ENCODE data around the gene CCDC28A.
"Not testable (repeated sequence)": the region's sequence is repeated elsewhere in the genome, so short reads cannot be mapped to it uniquely, and the experiment has no call there.

CCDC28A gene

GRCh38 chr6:138728662-138729061 lies 44.9 kb upstream of the CCDC28A start:
- Histone ChIP-seq H3K36me3 (no peaks in the 10 kb centered on the region), H3K27ac (no peak overlapping the region), H3K4me1 (no peaks in the 10 kb centered on the region), H3K4me3 (no peak overlapping the region), H3K9me3 (no peaks in the 10 kb centered on the region), H3K27me3 (no peaks in the 10 kb centered on the region)
- TF ChIP-seq, protein P1, sequence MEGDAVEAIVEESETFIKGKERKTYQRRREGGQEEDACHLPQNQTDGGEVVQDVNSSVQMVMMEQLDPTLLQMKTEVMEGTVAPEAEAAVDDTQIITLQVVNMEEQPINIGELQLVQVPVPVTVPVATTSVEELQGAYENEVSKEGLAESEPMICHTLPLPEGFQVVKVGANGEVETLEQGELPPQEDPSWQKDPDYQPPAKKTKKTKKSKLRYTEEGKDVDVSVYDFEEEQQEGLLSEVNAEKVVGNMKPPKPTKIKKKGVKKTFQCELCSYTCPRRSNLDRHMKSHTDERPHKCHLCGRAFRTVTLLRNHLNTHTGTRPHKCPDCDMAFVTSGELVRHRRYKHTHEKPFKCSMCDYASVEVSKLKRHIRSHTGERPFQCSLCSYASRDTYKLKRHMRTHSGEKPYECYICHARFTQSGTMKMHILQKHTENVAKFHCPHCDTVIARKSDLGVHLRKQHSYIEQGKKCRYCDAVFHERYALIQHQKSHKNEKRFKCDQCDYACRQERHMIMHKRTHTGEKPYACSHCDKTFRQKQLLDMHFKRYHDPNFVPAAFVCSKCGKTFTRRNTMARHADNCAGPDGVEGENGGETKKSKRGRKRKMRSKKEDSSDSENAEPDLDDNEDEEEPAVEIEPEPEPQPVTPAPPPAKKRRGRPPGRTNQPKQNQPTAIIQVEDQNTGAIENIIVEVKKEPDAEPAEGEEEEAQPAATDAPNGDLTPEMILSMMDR (IDR thresholded peaks at IDR 0.05), result no peak
- DNase-seq, result no peak
- intact Hi-C loops (cut with DNase I; ENCODE audit: low total_unique reads), result no loop called here

DNA sequence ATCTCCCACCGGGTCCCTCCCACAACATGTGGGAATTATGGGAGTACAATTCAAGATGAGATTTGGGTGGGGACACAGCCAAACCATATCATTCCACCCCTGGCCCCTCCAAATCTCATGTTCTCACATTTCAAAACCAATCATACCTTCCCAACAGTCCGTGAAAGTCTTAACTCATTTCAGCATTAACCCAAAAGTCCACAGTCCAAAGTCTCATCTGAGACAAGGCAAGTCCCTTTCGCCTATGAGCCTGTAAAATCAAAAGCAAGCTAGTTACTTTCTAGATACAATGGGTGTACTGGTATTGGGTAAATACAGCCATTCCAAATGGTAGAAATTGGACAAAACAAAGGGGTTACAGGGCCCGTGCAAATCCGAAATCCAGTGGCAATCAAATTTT lies 43.5 kb upstream of the CCDC28A start:
- H3K27me3 ChIP-seq; H3K27ac ChIP-seq; DNase-seq; H3K4me1 ChIP-seq; intact Hi-C loops (cut with DNase I; ENCODE audit: low total_unique reads); H3K4me3 ChIP-seq; H3K9me3 ChIP-seq; H3K36me3 ChIP-seq: not testable (repeated sequence)

GRCh38 chr6:138734585-138734984 lies 39.0 kb upstream of the CCDC28A start:
- no peaks in the 10 kb centered on the region for H3K27me3 ChIP-seq
- no peak overlapping the region for H3K4me3 ChIP-seq
- H3K27ac ChIP-seq, result no peak overlapping the region
- TF ChIP-seq, protein P1 (IDR thresholded peaks at IDR 0.05), result no peak
- intact Hi-C loops (cut with DNase I; ENCODE audit: low total_unique reads), result no loop called here
- no peaks in the 10 kb centered on the region for H3K9me3 ChIP-seq
- H3K4me1 ChIP-seq, result no peaks in the 10 kb centered on the region
- no peaks in the 10 kb centered on the region for H3K36me3 ChIP-seq
- DNase-seq, result no peak

DNA sequence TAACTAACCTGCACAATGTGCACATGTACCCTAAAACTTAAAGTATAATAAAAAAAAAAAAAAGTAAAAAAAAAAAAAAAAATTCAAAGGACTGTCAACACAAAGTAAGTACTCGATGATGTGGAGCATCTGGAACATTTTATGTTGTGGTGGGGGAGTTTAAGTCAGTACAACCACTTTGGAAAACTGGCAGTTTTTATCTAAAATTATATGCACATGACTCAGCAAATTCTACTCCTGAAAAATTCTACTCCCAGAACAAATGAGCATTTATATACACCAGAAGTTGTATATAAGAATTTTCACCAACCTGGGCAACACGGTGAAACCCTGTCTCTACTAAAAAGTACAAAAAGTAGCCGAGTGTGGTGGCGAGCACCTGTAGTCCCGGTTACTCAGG lies 36.9 kb upstream of the CCDC28A start:
- no peaks in the 10 kb centered on the region for H3K36me3 ChIP-seq
- no peak overlapping the region for H3K27ac ChIP-seq
- H3K27me3 ChIP-seq, result no peaks in the 10 kb centered on the region
- intact Hi-C loops (cut with DNase I; ENCODE audit: low total_unique reads), result no loop called here
- TF ChIP-seq, protein P1 (IDR thresholded peaks at IDR 0.05), result no peak
- H3K4me1 ChIP-seq, result no peaks in the 10 kb centered on the region
- H3K9me3 ChIP-seq, result no peaks in the 10 kb centered on the region
- H3K4me3 ChIP-seq, result no peak overlapping the region
- DNase-seq, result no peak

- H3K9me3 ChIP-seq, result no peaks in the 10 kb centered on the region
- intact Hi-C loops (cut with DNase I; ENCODE audit: low total_unique reads), result no loop called here
- no peaks in the 10 kb centered on the region for H3K36me3 ChIP-seq
- no peak overlapping the region for H3K4me3 ChIP-seq
- TF ChIP-seq, protein P1 (IDR thresholded peaks at IDR 0.05), result no peak
- no peak overlapping the region for H3K27ac ChIP-seq
- H3K4me1 ChIP-seq, result no peaks in the 10 kb centered on the region
- H3K27me3 ChIP-seq, result no peaks in the 10 kb centered on the region
- no peak for DNase-seq
Measured at GRCh38 chr6:138752017-138752416, 21.6 kb upstream of the CCDC28A start.

GRCh38 chr6:138757136-138757535 lies 16.4 kb upstream of the CCDC28A start:
- Histone ChIP-seq H3K27ac (no peak overlapping the region), H3K4me1 (no peaks in the 10 kb centered on the region), H3K36me3 (no peaks in the 10 kb centered on the region), H3K9me3 (no peaks in the 10 kb centered on the region), H3K4me3 (no peak overlapping the region), H3K27me3 (no peaks in the 10 kb centered on the region)
- DNase-seq, result no peak
- TF ChIP-seq, protein P1 (IDR thresholded peaks at IDR 0.05), result no peak
- intact Hi-C loops (cut with DNase I; ENCODE audit: low total_unique reads), result no loop called here

All from tibial artery (tissue), 4 donors.